HEK293 (cell line): ENCODE data around the gene PCSK6.

ENCODE experiments used
- CTCF ChIA-PET: fragments of 350-600 bp; formaldehyde crosslinking; extraction: SDS; loops from one replicate; lab custom pipeline; 2021; ENCODE audit warnings: antibody characterized with exemption; lab: Yijun Ruan, JAX
- POLR2A ChIA-PET: fragments of 300-600 bp; formaldehyde crosslinking; extraction: SDS; loops from one replicate; lab custom pipeline; 2020; ENCODE audit warnings: antibody characterized with exemption, inconsistent platforms; lab: Yijun Ruan, JAX
- H3K27ac ChIP-seq: fragments of 200-500 bp; sonication (Bioruptor generic); 2 replicates; pipeline ENCODE4 v1.5.1; 2014; ENCODE audit warnings: low read depth, low read length, control low read depth, inconsistent platforms; ENCODE audit errors: extremely low read depth
- H3K36me3 ChIP-seq, 2 experiments: fragments of 200-500 bp in 1 of 2; sonication (Bioruptor generic) in 1 of 2; 1 replicate in 1 of 2; 2 replicates in 1 of 2; pipeline ENCODE4 v1.5.1; 2014 to 2017; ENCODE audit warnings: inconsistent platforms in 2 of 2, low read length in 2 of 2; ENCODE audit not compliant: control insufficient read depth in 2 of 2, insufficient read depth in 1 of 2
- H3K4me1 ChIP-seq: fragments of 200-500 bp; sonication (Bioruptor generic); 2 replicates; pipeline ENCODE4 v1.5.1; 2014; ENCODE audit warnings: mild to moderate bottlenecking, low read length, inconsistent platforms; ENCODE audit not compliant: control insufficient read depth, insufficient read depth
- H3K4me3 ChIP-seq: 2 replicates; pipeline ENCODE4 v1.5.1; 2011; ENCODE audit warnings: low read depth, mild to moderate bottlenecking, control low read depth, low read length, moderate library complexity
- H3K9me3 ChIP-seq: fragments of 200-500 bp; sonication (Bioruptor generic); 2 replicates; pipeline ENCODE4 v1.5.1; 2014; ENCODE audit warnings: low read depth, low read length, inconsistent platforms; ENCODE audit not compliant: control insufficient read depth, insufficient read depth
- BCL11A ChIP-seq: fragments of 450-650 bp; formaldehyde crosslinking; IDR thresholded peaks from 2 replicates; pipeline ENCODE4 v1.5.1; 2016; ENCODE audit warnings: low read depth, missing biosample characterization, missing genetic modification characterization
- BCL11B ChIP-seq: fragments of 450-650 bp; formaldehyde crosslinking; IDR thresholded peaks from 2 replicates; pipeline ENCODE4 v1.5.1; 2016; ENCODE audit warnings: low read depth, missing biosample characterization, missing genetic modification characterization
- FEZF1 ChIP-seq: fragments of 450-650 bp; formaldehyde crosslinking; IDR thresholded peaks from 2 replicates; pipeline ENCODE4 v1.5.1; 2016; ENCODE audit warnings: missing biosample characterization, missing genetic modification characterization
- GLI4 ChIP-seq: fragments of 450-650 bp; formaldehyde crosslinking; IDR thresholded peaks from 2 replicates; pipeline ENCODE4 v1.5.1; 2016; ENCODE audit warnings: missing biosample characterization, missing genetic modification characterization
- HOXD13 ChIP-seq: sonication (generic); formaldehyde crosslinking; IDR thresholded peaks from 2 replicates; pipeline ENCODE4 v1.8.0; 2022; ENCODE audit warnings: missing genetic modification reagents, borderline replicate concordance
- KLF8 ChIP-seq: fragments of 450-650 bp; formaldehyde crosslinking; IDR thresholded peaks from 2 replicates; pipeline ENCODE4 v1.5.1; 2016; ENCODE audit warnings: missing biosample characterization, missing genetic modification characterization
- REPIN1 ChIP-seq: fragments of 450-650 bp; formaldehyde crosslinking; IDR thresholded peaks from 2 replicates; pipeline ENCODE4 v1.5.1; 2017; ENCODE audit warnings: missing biosample characterization, missing genetic modification characterization, low read depth
- SCRT1 ChIP-seq: fragments of 450-650 bp; formaldehyde crosslinking; IDR thresholded peaks from 2 replicates; pipeline ENCODE4 v1.5.1; 2016; ENCODE audit warnings: missing biosample characterization, missing genetic modification characterization, borderline replicate concordance
- YY2 ChIP-seq: fragments of 450-650 bp; formaldehyde crosslinking; IDR thresholded peaks from 2 replicates; pipeline ENCODE4 v1.5.1; 2016; ENCODE audit warnings: missing biosample characterization, missing genetic modification characterization
- ZEB2 ChIP-seq: fragments of 450-650 bp; formaldehyde crosslinking; IDR thresholded peaks from 2 replicates; pipeline ENCODE4 v1.5.1; 2016; ENCODE audit warnings: missing biosample characterization, missing genetic modification characterization
- ZNF146 ChIP-seq: fragments of 450-650 bp; formaldehyde crosslinking; IDR thresholded peaks from 2 replicates; pipeline ENCODE4 v1.5.1; 2016; ENCODE audit warnings: missing biosample characterization, missing genetic modification characterization
- ZNF211 ChIP-seq: fragments of 450-650 bp; formaldehyde crosslinking; IDR thresholded peaks from 2 replicates; pipeline ENCODE4 v1.5.1; 2016; ENCODE audit warnings: low read depth, missing biosample characterization, missing genetic modification characterization
- ZNF24 ChIP-seq: fragments of 450-650 bp; formaldehyde crosslinking; IDR thresholded peaks from 2 replicates; pipeline ENCODE4 v1.5.1; 2016; ENCODE audit warnings: missing biosample characterization, missing genetic modification characterization
- ZNF274 ChIP-seq, 2 experiments: fragments of 200-500 bp in 1 of 2; fragments of 450-650 bp in 1 of 2; sonication (Bioruptor generic) in 1 of 2; formaldehyde crosslinking in 1 of 2; IDR thresholded peaks; 2 replicates each; pipeline versions ENCODE4 v1.5.1 to v1.6.1; 2014 to 2016; ENCODE audit warnings: borderline replicate concordance in 1 of 2, inconsistent platforms in 1 of 2, low read length in 1 of 2, missing biosample characterization in 1 of 2, missing genetic modification characterization in 1 of 2
- ZNF335 ChIP-seq: fragments of 450-650 bp; formaldehyde crosslinking; conservative IDR thresholded peaks from 2 replicates; pipeline ENCODE4 v1.5.1; 2016; ENCODE audit warnings: missing biosample characterization, missing genetic modification characterization
- ZNF350 ChIP-seq: fragments of 450-650 bp; formaldehyde crosslinking; IDR thresholded peaks from 2 replicates; pipeline ENCODE4 v1.5.0; 2017; ENCODE audit warnings: missing biosample characterization, mild to moderate bottlenecking, missing genetic modification characterization
- ZNF394 ChIP-seq: fragments of 450-650 bp; formaldehyde crosslinking; IDR thresholded peaks from 2 replicates; pipeline ENCODE4 v1.5.1; 2016; ENCODE audit warnings: missing biosample characterization, missing genetic modification characterization, mild to moderate bottlenecking, moderate library complexity, borderline replicate concordance
- ZNF398 ChIP-seq: fragments of 450-650 bp; formaldehyde crosslinking; IDR thresholded peaks from 2 replicates; pipeline ENCODE4 v1.5.1; 2017; ENCODE audit warnings: missing biosample characterization, missing genetic modification characterization
- ZNF423 ChIP-seq: fragments of 450-650 bp; formaldehyde crosslinking; IDR thresholded peaks from 2 replicates; pipeline ENCODE4 v1.5.1; 2016; ENCODE audit warnings: missing biosample characterization, missing genetic modification characterization
- ZNF513 ChIP-seq: fragments of 450-650 bp; IDR thresholded peaks from 2 replicates; pipeline ENCODE4 v1.5.1; 2018; ENCODE audit warnings: missing biosample characterization, missing genetic modification characterization
- ZNF514 ChIP-seq: fragments of 450-650 bp; formaldehyde crosslinking; IDR thresholded peaks from 2 replicates; pipeline ENCODE4 v1.5.1; 2016; ENCODE audit warnings: missing biosample characterization, missing genetic modification characterization
- ZNF521 ChIP-seq: fragments of 450-650 bp; formaldehyde crosslinking; IDR thresholded peaks from 2 replicates; pipeline ENCODE4 v1.5.1; 2017; ENCODE audit warnings: missing biosample characterization, mild to moderate bottlenecking, missing genetic modification characterization
- ZNF558 ChIP-seq: fragments of 450-650 bp; formaldehyde crosslinking; IDR thresholded peaks from 2 replicates; pipeline ENCODE4 v1.5.1; 2016; ENCODE audit warnings: missing biosample characterization, missing genetic modification characterization
- ZNF585B ChIP-seq: fragments of 450-650 bp; formaldehyde crosslinking; IDR thresholded peaks from 2 replicates; pipeline ENCODE4 v1.5.1; 2016; ENCODE audit warnings: missing biosample characterization, missing genetic modification characterization
- ZNF639 ChIP-seq: fragments of 450-650 bp; formaldehyde crosslinking; IDR thresholded peaks from 2 replicates; pipeline ENCODE4 v1.5.1; 2016; ENCODE audit warnings: missing biosample characterization, missing genetic modification characterization
- ZNF645 ChIP-seq: fragments of 450-650 bp; formaldehyde crosslinking; IDR thresholded peaks from 2 replicates; pipeline ENCODE4; 2016; ENCODE audit warnings: missing biosample characterization, missing genetic modification characterization
- ZNF660 ChIP-seq: fragments of 450-650 bp; IDR thresholded peaks from 2 replicates; pipeline ENCODE4 v1.5.1; 2018; ENCODE audit warnings: missing biosample characterization, mild to moderate bottlenecking, missing genetic modification characterization
- ZNF791 ChIP-seq: fragments of 450-650 bp; formaldehyde crosslinking; IDR thresholded peaks from 2 replicates; pipeline ENCODE4 v1.5.1; 2016; ENCODE audit warnings: missing biosample characterization, missing genetic modification characterization
- ZSCAN18 ChIP-seq: fragments of 450-650 bp; formaldehyde crosslinking; IDR thresholded peaks from 2 replicates; pipeline ENCODE4 v1.5.1; 2016; ENCODE audit warnings: missing biosample characterization, missing genetic modification characterization

The PCSK6 gene

GRCh38 chr15:101409621-101410020 lies 79.9 kb downstream of the PCSK6 start (continued):
- TF ChIP-seq ZNF146 (tag by site-specific recombination), result no peak
- TF ChIP-seq ZNF513 (tag by site-specific recombination), result no peak
- TF ChIP-seq ZNF645 (tag by site-specific recombination), result no peak
- TF ChIP-seq YY2 (tag by site-specific recombination), result no peak

- CTCF ChIA-PET, result no interaction called here
- POLR2A ChIA-PET, result no interaction called here
Measured at GRCh38 chr15:101407966-101408775, 81.3 kb downstream of the PCSK6 start.

GRCh38 chr15:101407439-101407838 lies 82.1 kb downstream of the PCSK6 start:
- POLR2A ChIA-PET, result no interaction called here
- no peaks in the 10 kb centered on the region for H3K9me3 ChIP-seq
- no peak overlapping the region for H3K27ac ChIP-seq
- H3K4me1 ChIP-seq, result no peaks in the 10 kb centered on the region
- no peak overlapping the region for H3K4me3 ChIP-seq
- CTCF ChIA-PET, result no interaction called here
- H3K36me3 ChIP-seq, result peaks cover 8 to 44% of the 10 kb centered on the region in 2 experiments; a peak in 2 of 3 replicates
- TF ChIP-seq ZNF791 (tag by site-specific recombination), result no peak
- no peak for TF ChIP-seq ZNF521 (tag by site-specific recombination)
- TF ChIP-seq ZNF660, result no peak
- TF ChIP-seq ZSCAN18 (tag by site-specific recombination), result no peak
- no peak for TF ChIP-seq ZNF274 (IDR thresholded peaks at IDR 0.05; ENCODE audit: low read length)
- TF ChIP-seq ZNF274 (tag by site-specific recombination; IDR thresholded peaks at IDR 0.05; ENCODE audit: borderline replicate concordance), result no peak
- TF ChIP-seq ZNF394 (tag by site-specific recombination), result no peak
- no peak for TF ChIP-seq ZNF211 (tag by site-specific recombination)
- TF ChIP-seq BCL11A, result no peak
- no peak for TF ChIP-seq ZNF639 (tag by site-specific recombination)
- TF ChIP-seq ZNF423 (tag by site-specific recombination), result no peak
- no peak for TF ChIP-seq ZNF24 (tag by site-specific recombination)

More at GRCh38 chr15:101407966-101408775, 81.3 kb downstream of the PCSK6 start:
- peaks cover 11 to 44% of the 10 kb centered on the region in 2 experiments; a peak in 2 of 3 replicates for H3K36me3 ChIP-seq
- H3K4me3 ChIP-seq, result no peak overlapping the region
- TF ChIP-seq BCL11B (tag by site-specific recombination) (no peak), REPIN1 (tag by site-specific recombination) (no peak), FEZF1 (tag by site-specific recombination) (no peak), SCRT1 (tag by site-specific recombination) (no peak), ZNF791 (tag by site-specific recombination) (no peak), HOXD13 (CRISPR knock-in tag) (no peak), ZNF350 (tag by site-specific recombination) (no peak), ZNF398 (no peak), KLF8 (no peak), ZNF335 (no peak), ZNF558 (no peak), GLI4 (tag by site-specific recombination) (no peak), ZEB2 (tag by site-specific recombination) (no peak), ZNF585B (tag by site-specific recombination) (no peak), ZNF514 (no peak)
- H3K9me3 ChIP-seq, result no peaks in the 10 kb centered on the region
- no peaks in the 10 kb centered on the region for H3K4me1 ChIP-seq
- no peak overlapping the region for H3K27ac ChIP-seq
